Fibroblast of lung (primary cell): ENCODE measurements around the gene SPACA4. TPM values are rescaled to one million over a fixed set of nuclear protein-coding genes. Genes with fewer than 3 reads are reported as not detected.
A peak's percentile ranks its signal among the peaks of the same experiment; 100 is the strongest.

Source experiments
- DNase-seq, 2 donors: peaks; one replicate each; pipeline versions ENCODE4 v3.0.0 to v3.0.0-alpha.2; 2010; ENCODE audit warnings: low read depth in 2 of 2
- H2AFZ ChIP-seq: 2 replicates; pipeline ENCODE4 v1.5.1; 2012; ENCODE audit warnings: low read length, control low read depth, inconsistent platforms
- H3K27ac ChIP-seq: 2 replicates; pipeline ENCODE4 v1.5.1; 2011; ENCODE audit warnings: low read length, control low read depth; ENCODE audit not compliant: insufficient read depth
- H3K27me3 ChIP-seq: 2 replicates; pipeline ENCODE4 v1.5.1; 2011; ENCODE audit warnings: mild to moderate bottlenecking, low read length; ENCODE audit not compliant: control insufficient read depth, insufficient read depth
- H3K36me3 ChIP-seq: 2 replicates; pipeline ENCODE4 v1.5.1; 2011; ENCODE audit warnings: low read length; ENCODE audit not compliant: control insufficient read depth, insufficient read depth
- H3K4me1 ChIP-seq: 2 replicates; pipeline ENCODE4 v1.5.1; 2011; ENCODE audit warnings: low read length; ENCODE audit not compliant: control insufficient read depth, insufficient read depth; ENCODE audit errors: extremely low read depth
- H3K4me2 ChIP-seq: 2 replicates; pipeline ENCODE4 v1.5.1; 2011; ENCODE audit warnings: low read length, control low read depth; ENCODE audit not compliant: insufficient read depth; ENCODE audit errors: extremely low read depth
- H3K4me3 ChIP-seq, 4 experiments: fragments of 200-600 bp in 1 of 4; sonication (generic) in 1 of 4; replicated peaks in 1 of 4; 2 replicates each; pipeline ENCODE4 v1.5.1; 2011 to 2016; ENCODE audit warnings: low read length in 4 of 4, low read depth in 3 of 4, mild to moderate bottlenecking in 3 of 4, control low read depth in 2 of 4, inconsistent platforms in 1 of 4, mixed read lengths in 1 of 4; ENCODE audit not compliant: insufficient read depth in 1 of 4; ENCODE audit errors: control extremely low read depth in 1 of 4
- H3K79me2 ChIP-seq: 2 replicates; pipeline ENCODE4 v1.5.1; 2012; ENCODE audit warnings: mild to moderate bottlenecking, low read length, inconsistent platforms; ENCODE audit not compliant: control insufficient read depth, insufficient read depth
- H3K9ac ChIP-seq: 2 replicates; pipeline ENCODE4 v1.5.1; 2011; ENCODE audit warnings: mild to moderate bottlenecking, low read length, control low read depth; ENCODE audit not compliant: insufficient read depth
- H3K9me3 ChIP-seq: 2 replicates; pipeline ENCODE4 v1.5.1; 2012; ENCODE audit warnings: low read depth, low read length; ENCODE audit not compliant: control insufficient read depth, insufficient read depth
- H4K20me1 ChIP-seq: 2 replicates; pipeline ENCODE4 v1.5.1; 2011; ENCODE audit warnings: low read length; ENCODE audit not compliant: control insufficient read depth, insufficient read depth; ENCODE audit errors: extremely low read depth
- CTCF ChIP-seq, 2 donors: IDR thresholded peaks in 1 of 2; conservative IDR thresholded peaks in 1 of 2; 1 replicate in 1 of 2; 2 replicates in 1 of 2; pipeline ENCODE4 v1.5.1; 2011 to 2012; ENCODE audit warnings: low read length in 2 of 2, control low read depth in 1 of 2, inconsistent platforms in 1 of 2, low read depth in 1 of 2, mild to moderate bottlenecking in 1 of 2
- EZH2 ChIP-seq: IDR thresholded peaks from 2 replicates; pipeline ENCODE4 v1.5.1; 2012; ENCODE audit warnings: low read length, control low read depth, mild to moderate bottlenecking; ENCODE audit errors: missing control alignments
- polyA plus RNA-seq, 2 donors: library from polyadenylated mRNA; depleted of rRNA in 1 of 2; stranded (reverse) in 1 of 2; unstranded in 1 of 2; fragments of >200 nt; gene quantifications; 2 replicates each; pipeline ENCODE4 v1.2.1, GENCODE V29; 2011 to 2012; ENCODE audit warnings: missing spikeins in 1 of 2
- total RNA-seq: library from RNA; depleted of rRNA; stranded (reverse); fragments of >200 nt; gene quantifications from 2 replicates; pipeline ENCODE4 v1.2.1, GENCODE V29; 2014

The SPACA4 gene
- total and polyA plus RNA-seq, 2 donors (not counting 1 experiment from before 2014, with no cell fraction given), result not detected

- Histone ChIP-seq H3K36me3 (peaks cover 4% of the 10 kb centered on the region), H3K9ac (peak overlapping the region; percentile 59), H4K20me1 (no peaks in the 10 kb centered on the region), H3K27me3 (no peaks in the 10 kb centered on the region), H3K4me2 (peak overlapping the region; percentile 87), H3K4me3 (peak overlapping the region; percentile 46 to 65 (median 54)), H3K79me2 (peaks cover 2% of the 10 kb centered on the region), H3K9me3 (no peaks in the 10 kb centered on the region), H3K4me1 (peaks cover 9% of the 10 kb centered on the region), H3K27ac (peak overlapping the region; percentile 56), H2AFZ (no peak overlapping the region)
- TF ChIP-seq CTCF (conservative IDR thresholded peaks at IDR 0.05 in 1 of 2, IDR thresholded peaks at IDR 0.05 in 1 of 2; ENCODE audit: low read depth in 1 of 2, low read length in 2 of 2), result no peak
- no peak for TF ChIP-seq EZH2
- no peak for DNase-seq
Observed at GRCh38 chr19:48624791-48625723, 18.5 kb downstream of the SPACA4 start.

- H3K27ac ChIP-seq, result no peak overlapping the region
Observed at GRCh38 chr19:48625891-48626327, 19.4 kb downstream of the SPACA4 start.

More at GRCh38 chr19:48625891-48626327, 19.4 kb downstream of the SPACA4 start:
- no peak overlapping the region for H2AFZ ChIP-seq
- no peak for TF ChIP-seq EZH2
- no peak for TF ChIP-seq CTCF (conservative IDR thresholded peaks at IDR 0.05 in 1 of 2, IDR thresholded peaks at IDR 0.05 in 1 of 2; ENCODE audit: low read depth in 1 of 2, low read length in 2 of 2)
- no peaks in the 10 kb centered on the region for H4K20me1 ChIP-seq
- H3K36me3 ChIP-seq, result peaks cover 4% of the 10 kb centered on the region
- H3K4me2 ChIP-seq, result no peak overlapping the region
- peaks cover 15% of the 10 kb centered on the region for H3K4me1 ChIP-seq
- H3K9ac ChIP-seq, result no peak overlapping the region
- DNase-seq, result no peak
- no peaks in the 10 kb centered on the region for H3K79me2 ChIP-seq
- no peak overlapping the region for H3K4me3 ChIP-seq
- H3K9me3 ChIP-seq, result no peaks in the 10 kb centered on the region
- no peaks in the 10 kb centered on the region for H3K27me3 ChIP-seq
